Measurements from ENCODE around the gene STOML2.

DNA sequence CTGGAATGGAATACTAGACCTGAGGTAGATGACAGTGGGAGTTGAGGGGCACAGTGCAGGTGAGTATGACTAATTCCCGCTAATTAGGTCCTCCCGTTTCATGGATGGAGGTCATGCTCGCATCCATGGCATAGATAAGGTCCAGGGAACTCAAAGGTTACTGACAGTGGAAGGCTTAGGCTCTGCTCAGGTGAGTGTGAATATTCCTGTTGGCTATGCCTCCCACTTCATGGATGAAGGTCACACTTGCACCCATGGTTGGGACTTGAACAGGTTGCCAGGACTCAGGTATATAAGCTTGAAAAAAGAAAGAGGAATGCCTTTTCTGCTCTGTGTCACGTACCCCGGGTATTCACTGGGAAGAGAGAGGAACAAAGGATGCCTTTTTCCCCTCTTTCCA is 39.1 kb upstream of the STOML2 start:
- TF ChIP-seq CTCF (IDR thresholded peaks at IDR 0.05; ENCODE audit: insufficient read depth, low read length, poor library complexity, severe bottlenecking) (no peak), EZH2phosphoT487 (conservative IDR thresholded peaks at IDR 0.05; ENCODE audit: low read length) (no peak)
